ENCODE results near the gene DUS1L. TPM values are rescaled to one million over a fixed set of nuclear protein-coding genes. Genes with fewer than 3 reads are reported as not detected.
A peak's percentile ranks its signal among the peaks of the same experiment; 100 is the strongest.

The DUS1L gene
- total RNA-seq, 1 donor from 2014 or later: 126 TPM

- no peak for DNase-seq (ENCODE audit: low read depth)
- H3K4me3 ChIP-seq (ENCODE audit: low read depth, low read length): no peak overlapping the region
- TF ChIP-seq CTCF (conservative IDR thresholded peaks at IDR 0.05; ENCODE audit: low read depth, low read length): no peak
Observed at GRCh38 chr17:82106688-82107305, 41.2 kb upstream of the DUS1L start.

GRCh38 chr17:82105882-82106687 lies 40.5 kb upstream of the DUS1L start:
- no peak overlapping the region for H3K4me3 ChIP-seq (ENCODE audit: low read depth, low read length)
- peak; percentile 30 for TF ChIP-seq CTCF (conservative IDR thresholded peaks at IDR 0.05; ENCODE audit: low read depth, low read length)
- DNase-seq (ENCODE audit: low read depth): no peak

GRCh38 chr17:82105417-82105881 lies 39.8 kb upstream of the DUS1L start:
- no peak for DNase-seq (ENCODE audit: low read depth)
- no peak overlapping the region for H3K4me3 ChIP-seq (ENCODE audit: low read depth, low read length)
- TF ChIP-seq CTCF (conservative IDR thresholded peaks at IDR 0.05; ENCODE audit: low read depth, low read length): no peak

- TF ChIP-seq CTCF (conservative IDR thresholded peaks at IDR 0.05; ENCODE audit: low read depth, low read length): no peak
- no peak overlapping the region for H3K4me3 ChIP-seq (ENCODE audit: low read depth, low read length)
- no peak for DNase-seq (ENCODE audit: low read depth)
Observed at GRCh38 chr17:82104797-82105416, 39.3 kb upstream of the DUS1L start.

GRCh38 chr17:82103553-82104451 lies 38.2 kb upstream of the DUS1L start:
- no peak for DNase-seq (ENCODE audit: low read depth)
- no peak overlapping the region for H3K4me3 ChIP-seq (ENCODE audit: low read depth, low read length)
- no peak for TF ChIP-seq CTCF (conservative IDR thresholded peaks at IDR 0.05; ENCODE audit: low read depth, low read length)
